ENCODE data around the gene C1QTNF4. TPM values are rescaled to one million over a fixed set of nuclear protein-coding genes. Genes with fewer than 3 reads are reported as not detected.

Gene C1QTNF4
- total RNA-seq, 1 donor from 2014 or later: 0.20 TPM

DNA sequence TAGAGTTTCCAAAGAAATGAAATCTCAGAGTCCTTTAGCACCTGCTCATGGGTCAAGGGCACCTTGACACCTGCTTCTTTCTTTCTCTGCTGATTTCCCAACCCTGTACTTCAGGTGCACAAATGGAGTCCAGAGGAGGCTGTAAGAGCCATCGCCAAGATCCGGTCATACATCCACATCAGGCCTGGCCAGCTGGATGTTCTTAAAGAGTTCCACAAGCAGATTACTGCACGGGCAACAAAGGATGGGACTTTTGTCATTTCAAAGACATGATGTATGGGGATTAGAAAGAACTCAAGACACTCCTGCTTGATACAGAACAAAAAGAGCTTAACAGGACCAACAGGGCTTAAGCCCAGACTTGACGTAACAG is 22.9 kb downstream of the C1QTNF4 start:
- no peak overlapping the region for H3K27ac ChIP-seq (ENCODE audit: low read depth, low read length)
- H3K9me3 ChIP-seq (ENCODE audit: insufficient read depth, low read depth, low read length): no peaks in the 10 kb centered on the region
- peaks cover 20% of the 10 kb centered on the region for H3K36me3 ChIP-seq (ENCODE audit: insufficient read depth, low read length)
- no peaks in the 10 kb centered on the region for H3K27me3 ChIP-seq (ENCODE audit: insufficient read depth, low read length)
- Mint-ChIP-seq H3K27me3 (ENCODE audit: low read depth, unreplicated experiment) (no peaks in the 10 kb centered on the region), H3K4me3 (ENCODE audit: unreplicated experiment) (no peak overlapping the region), H3K4me1 (ENCODE audit: low read depth, unreplicated experiment) (no peaks in the 10 kb centered on the region), H3K9me3 (ENCODE audit: unreplicated experiment) (no peaks in the 10 kb centered on the region), H3K36me3 (ENCODE audit: low read depth, unreplicated experiment) (peaks cover 11% of the 10 kb centered on the region), H3K27ac (ENCODE audit: unreplicated experiment) (no peak overlapping the region)
- no peak overlapping the region for H3K4me3 ChIP-seq (ENCODE audit: insufficient read depth, low read depth, low read length)
- TF ChIP-seq, protein P1, sequence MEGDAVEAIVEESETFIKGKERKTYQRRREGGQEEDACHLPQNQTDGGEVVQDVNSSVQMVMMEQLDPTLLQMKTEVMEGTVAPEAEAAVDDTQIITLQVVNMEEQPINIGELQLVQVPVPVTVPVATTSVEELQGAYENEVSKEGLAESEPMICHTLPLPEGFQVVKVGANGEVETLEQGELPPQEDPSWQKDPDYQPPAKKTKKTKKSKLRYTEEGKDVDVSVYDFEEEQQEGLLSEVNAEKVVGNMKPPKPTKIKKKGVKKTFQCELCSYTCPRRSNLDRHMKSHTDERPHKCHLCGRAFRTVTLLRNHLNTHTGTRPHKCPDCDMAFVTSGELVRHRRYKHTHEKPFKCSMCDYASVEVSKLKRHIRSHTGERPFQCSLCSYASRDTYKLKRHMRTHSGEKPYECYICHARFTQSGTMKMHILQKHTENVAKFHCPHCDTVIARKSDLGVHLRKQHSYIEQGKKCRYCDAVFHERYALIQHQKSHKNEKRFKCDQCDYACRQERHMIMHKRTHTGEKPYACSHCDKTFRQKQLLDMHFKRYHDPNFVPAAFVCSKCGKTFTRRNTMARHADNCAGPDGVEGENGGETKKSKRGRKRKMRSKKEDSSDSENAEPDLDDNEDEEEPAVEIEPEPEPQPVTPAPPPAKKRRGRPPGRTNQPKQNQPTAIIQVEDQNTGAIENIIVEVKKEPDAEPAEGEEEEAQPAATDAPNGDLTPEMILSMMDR (IDR thresholded peaks at IDR 0.05; ENCODE audit: insufficient read depth, low read depth, low read length): no peak
- no peak for TF ChIP-seq EZH2 (IDR thresholded peaks at IDR 0.05; ENCODE audit: insufficient read depth, low read length)
- H4K20me1 ChIP-seq (ENCODE audit: insufficient read depth, low read length): peaks cover 24% of the 10 kb centered on the region
- no peak for FAIRE-seq
- no peak for DNase-seq (ENCODE audit: low read depth)
- peaks cover 64% of the 10 kb centered on the region for H3K79me2 ChIP-seq (ENCODE audit: insufficient read depth, low read length)
- no peak overlapping the region for H3K9ac ChIP-seq (ENCODE audit: low read length)
- no peak overlapping the region for H3K4me2 ChIP-seq (ENCODE audit: low read length)
- no peak overlapping the region for H2AFZ ChIP-seq (ENCODE audit: low read depth, low read length)
- peaks cover 16% of the 10 kb centered on the region for H3K4me1 ChIP-seq (ENCODE audit: insufficient read depth, low read length)

DNA sequence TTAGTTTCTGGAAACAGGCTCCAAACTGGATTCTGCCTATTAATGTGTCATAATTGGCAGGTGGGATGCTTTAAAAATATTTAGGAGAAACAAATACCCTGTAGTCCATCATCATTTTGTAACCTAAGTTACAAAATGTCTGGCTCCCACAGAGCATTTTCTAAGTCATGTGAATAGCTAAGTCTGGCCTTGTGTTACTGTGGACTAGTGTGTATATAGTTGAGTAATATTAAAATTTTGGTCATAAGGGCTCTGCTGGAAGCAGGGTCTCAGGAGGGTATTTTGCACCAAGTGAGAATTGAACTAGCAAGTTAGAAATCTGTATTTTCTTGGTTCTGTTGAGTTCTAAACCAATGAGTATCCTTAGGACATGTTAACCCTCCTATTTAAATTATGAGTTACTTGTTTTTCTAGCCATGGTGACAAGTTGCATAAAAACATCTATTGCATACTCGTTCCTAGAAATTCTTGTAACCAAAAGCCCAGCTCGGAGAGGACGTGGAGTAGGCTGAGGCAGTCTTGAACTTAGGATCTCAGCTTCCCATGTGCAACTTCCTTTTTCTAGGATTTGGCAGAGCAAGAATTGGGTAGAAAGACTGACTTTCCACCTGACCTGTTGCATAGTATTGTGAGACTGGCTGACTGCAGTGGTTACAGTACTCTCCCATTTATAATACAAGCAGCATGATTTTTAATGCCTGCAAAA is 23.4 kb downstream of the C1QTNF4 start:
- Histone ChIP-seq H3K27ac (ENCODE audit: low read depth, low read length) (no peak overlapping the region), H3K27me3 (ENCODE audit: insufficient read depth, low read length) (no peaks in the 10 kb centered on the region), H3K4me2 (ENCODE audit: low read length) (no peak overlapping the region), H4K20me1 (ENCODE audit: insufficient read depth, low read length) (peaks cover 24% of the 10 kb centered on the region), H3K4me1 (ENCODE audit: insufficient read depth, low read length) (peaks cover 16% of the 10 kb centered on the region), H3K79me2 (ENCODE audit: insufficient read depth, low read length) (peaks cover 67% of the 10 kb centered on the region), H3K36me3 (ENCODE audit: insufficient read depth, low read length) (peaks cover 20% of the 10 kb centered on the region), H3K9ac (ENCODE audit: low read length) (no peak overlapping the region), H2AFZ (ENCODE audit: low read depth, low read length) (no peak overlapping the region), H3K9me3 (ENCODE audit: insufficient read depth, low read depth, low read length) (no peaks in the 10 kb centered on the region), H3K4me3 (ENCODE audit: insufficient read depth, low read depth, low read length) (no peak overlapping the region)
- Mint-ChIP-seq H3K27me3 (ENCODE audit: low read depth, unreplicated experiment) (no peaks in the 10 kb centered on the region), H3K36me3 (ENCODE audit: low read depth, unreplicated experiment) (peaks cover 11% of the 10 kb centered on the region), H3K4me3 (ENCODE audit: unreplicated experiment) (no peak overlapping the region), H3K9me3 (ENCODE audit: unreplicated experiment) (no peaks in the 10 kb centered on the region), H3K4me1 (ENCODE audit: low read depth, unreplicated experiment) (no peaks in the 10 kb centered on the region), H3K27ac (ENCODE audit: unreplicated experiment) (no peak overlapping the region)
- DNase-seq (ENCODE audit: low read depth) (no peak), FAIRE-seq (no peak)
- TF ChIP-seq, protein P1 (IDR thresholded peaks at IDR 0.05; ENCODE audit: insufficient read depth, low read depth, low read length): no peak
- TF ChIP-seq EZH2 (IDR thresholded peaks at IDR 0.05; ENCODE audit: insufficient read depth, low read length): no peak

DNA sequence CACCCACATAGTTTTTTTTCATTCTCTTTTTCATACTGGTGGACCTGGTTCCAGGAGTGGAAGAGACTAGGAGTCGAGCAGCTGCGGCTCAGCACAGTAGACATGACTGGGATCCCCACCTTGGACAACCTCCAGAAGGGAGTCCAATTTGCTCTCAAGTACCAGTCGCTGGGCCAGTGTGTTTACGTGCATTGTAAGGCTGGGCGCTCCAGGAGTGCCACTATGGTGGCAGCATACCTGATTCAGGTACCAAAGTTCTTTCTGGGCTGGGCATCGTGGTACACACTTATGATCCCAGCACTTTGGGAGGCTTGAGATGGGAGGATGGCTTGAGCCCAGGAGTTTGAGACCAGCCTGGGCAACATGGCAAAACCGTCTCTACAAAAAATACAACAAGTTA is 24.6 kb downstream of the C1QTNF4 start:
- no peaks in the 10 kb centered on the region for H3K27me3 ChIP-seq (ENCODE audit: insufficient read depth, low read length)
- no peak overlapping the region for H3K9ac ChIP-seq (ENCODE audit: low read length)
- no peak for DNase-seq (ENCODE audit: low read depth)
- Mint-ChIP-seq H3K36me3 (ENCODE audit: low read depth, unreplicated experiment) (peaks cover 11% of the 10 kb centered on the region), H3K9me3 (ENCODE audit: unreplicated experiment) (no peaks in the 10 kb centered on the region), H3K4me1 (ENCODE audit: low read depth, unreplicated experiment) (no peaks in the 10 kb centered on the region), H3K27ac (ENCODE audit: unreplicated experiment) (no peak overlapping the region), H3K4me3 (ENCODE audit: unreplicated experiment) (no peak overlapping the region), H3K27me3 (ENCODE audit: low read depth, unreplicated experiment) (no peaks in the 10 kb centered on the region)
- no peak for FAIRE-seq
- no peak overlapping the region for H3K4me2 ChIP-seq (ENCODE audit: low read length)
- no peaks in the 10 kb centered on the region for H3K9me3 ChIP-seq (ENCODE audit: insufficient read depth, low read depth, low read length)
- no peak for TF ChIP-seq EZH2 (IDR thresholded peaks at IDR 0.05; ENCODE audit: insufficient read depth, low read length)
- TF ChIP-seq, protein P1 (IDR thresholded peaks at IDR 0.05; ENCODE audit: insufficient read depth, low read depth, low read length): no peak
- peaks cover 24% of the 10 kb centered on the region for H4K20me1 ChIP-seq (ENCODE audit: insufficient read depth, low read length)
- peaks cover 20% of the 10 kb centered on the region for H3K36me3 ChIP-seq (ENCODE audit: insufficient read depth, low read length)
- H2AFZ ChIP-seq (ENCODE audit: low read depth, low read length): no peak overlapping the region
- peaks cover 22% of the 10 kb centered on the region for H3K4me1 ChIP-seq (ENCODE audit: insufficient read depth, low read length)
- peaks cover 70% of the 10 kb centered on the region for H3K79me2 ChIP-seq (ENCODE audit: insufficient read depth, low read length)
- no peak overlapping the region for H3K27ac ChIP-seq (ENCODE audit: low read depth, low read length)
- no peak overlapping the region for H3K4me3 ChIP-seq (ENCODE audit: insufficient read depth, low read depth, low read length)
